Endothelial cell of hepatic sinusoid (primary cell): ENCODE measurements around the gene WASF2.

Experiments used
- in situ Hi-C: cut with HindIII; loops from 2 replicates; pipeline ENCODE4 v1.10.0; 2017; ENCODE audit warnings: low sequenced_read_pairs

The WASF2 gene

GRCh38 chr1:27361553-27361952 lies 128.4 kb downstream of the WASF2 start:
- in situ Hi-C loops: no loop called here

- in situ Hi-C loops: no loop called here
These were observed 128.9 kb downstream of the WASF2 start for GRCh38 chr1:27361044-27361402.

- in situ Hi-C loops: no loop called here
These were observed 129.6 kb downstream of the WASF2 start for GRCh38 chr1:27360159-27361043.

DNA sequence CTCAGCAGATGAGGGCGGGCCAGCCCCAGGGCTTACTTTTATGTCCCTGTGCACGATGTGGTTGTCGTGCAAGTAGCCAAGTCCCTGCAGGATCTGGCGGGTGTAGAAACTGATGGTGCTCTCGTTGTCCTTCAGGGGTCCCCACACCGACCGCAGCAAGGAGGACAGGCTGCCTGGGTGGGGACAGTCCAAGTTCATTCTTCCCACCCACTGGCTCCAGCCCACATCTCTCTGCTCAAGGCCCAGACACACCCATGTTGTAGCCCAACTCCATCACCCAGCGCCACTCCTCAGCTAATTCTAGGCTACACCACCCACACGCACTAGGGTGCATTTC lies 130.2 kb downstream of the WASF2 start:
- in situ Hi-C loops: no loop called here

DNA sequence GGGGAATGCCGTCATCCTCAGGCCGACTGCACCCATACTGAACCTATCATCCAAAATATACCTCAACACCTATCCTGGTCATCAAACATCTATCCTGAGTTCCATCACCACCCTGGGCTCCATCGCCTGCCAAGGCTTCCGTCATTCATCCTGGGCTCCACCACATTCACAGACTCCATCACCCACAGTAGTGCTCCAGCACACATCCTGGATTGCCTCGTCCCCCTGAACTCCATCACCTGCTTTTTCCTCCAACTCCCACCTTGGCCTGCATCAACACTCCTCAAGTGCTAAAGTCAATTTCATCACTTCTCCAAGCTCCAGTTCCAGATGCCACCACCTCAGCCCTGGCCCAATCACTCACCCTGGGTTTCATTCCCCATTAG lies 131.0 kb downstream of the WASF2 start:
- in situ Hi-C loops: no loop called here

GRCh38 chr1:27358038-27358927 lies 131.7 kb downstream of the WASF2 start:
- in situ Hi-C loops: no loop called here

DNA sequence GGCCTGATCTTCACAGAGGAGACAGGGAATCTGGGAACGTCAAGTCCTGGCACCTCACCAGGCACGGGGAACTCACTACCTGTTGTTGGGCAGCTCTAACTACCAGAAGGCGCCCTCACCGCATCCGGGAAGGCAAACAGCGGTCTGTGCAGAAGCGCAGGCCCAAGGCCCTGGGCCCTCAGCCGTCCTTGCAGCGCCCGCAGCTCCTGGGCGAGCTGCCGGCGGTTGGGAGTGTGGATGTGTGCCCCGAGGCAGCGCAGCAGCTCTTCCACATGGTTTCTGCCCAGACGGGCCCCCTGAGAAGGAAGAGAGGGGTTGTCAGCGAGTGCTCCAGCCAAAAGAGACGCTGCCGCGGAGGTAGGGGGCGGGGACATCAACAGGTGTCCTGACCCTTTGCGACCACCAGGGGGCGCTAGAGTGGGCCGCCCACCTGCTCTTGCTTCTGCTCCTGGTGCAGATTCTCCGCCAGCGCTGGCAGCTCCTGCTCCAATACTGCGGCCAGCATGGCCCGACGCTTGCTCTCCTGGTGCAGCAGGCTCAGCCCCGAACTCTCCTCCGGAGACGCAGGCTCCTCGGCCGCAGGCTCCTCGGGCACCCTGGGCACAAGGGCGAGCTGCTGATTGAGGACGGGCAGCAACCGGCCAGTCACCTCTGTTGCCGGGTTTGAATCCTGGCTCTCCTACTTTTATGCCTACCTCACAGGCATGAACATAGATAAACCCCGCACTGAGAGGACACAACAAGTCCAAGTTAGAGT lies 132.5 kb downstream of the WASF2 start:
- in situ Hi-C loops: no loop called here

DNA sequence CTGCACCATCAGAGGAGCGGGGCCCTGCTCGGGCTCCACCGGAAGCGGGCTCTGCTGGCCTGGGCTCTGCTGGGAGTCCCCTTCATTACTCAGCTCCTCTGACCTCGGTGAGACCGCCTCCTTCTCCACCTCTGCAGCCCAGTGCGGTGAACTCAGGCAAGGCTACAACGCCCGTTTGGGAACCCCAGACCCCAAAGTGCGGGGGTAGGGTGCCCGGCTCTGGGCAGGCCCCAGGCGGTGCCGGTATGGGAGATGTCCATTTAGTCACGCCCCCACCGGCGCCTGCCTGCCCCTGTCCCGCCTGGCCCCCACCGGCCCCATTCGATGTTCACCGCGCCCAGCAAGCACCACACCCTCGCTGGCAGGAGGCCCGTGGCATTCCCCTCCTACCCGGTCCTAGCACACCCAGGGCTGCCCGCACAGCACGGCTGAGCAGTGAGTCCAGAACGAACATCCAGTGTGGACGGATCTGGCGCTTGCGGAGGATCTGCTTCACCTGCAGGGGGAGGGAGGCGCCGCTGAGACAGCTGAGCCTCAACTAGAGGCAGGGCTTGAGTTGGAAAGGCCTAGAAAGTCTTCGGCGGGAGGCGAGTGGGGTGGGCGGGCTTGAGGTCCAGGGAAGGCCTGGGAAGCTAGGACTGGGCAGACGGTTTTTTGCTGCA lies 133.2 kb downstream of the WASF2 start:
- in situ Hi-C loops: no loop called here

DNA sequence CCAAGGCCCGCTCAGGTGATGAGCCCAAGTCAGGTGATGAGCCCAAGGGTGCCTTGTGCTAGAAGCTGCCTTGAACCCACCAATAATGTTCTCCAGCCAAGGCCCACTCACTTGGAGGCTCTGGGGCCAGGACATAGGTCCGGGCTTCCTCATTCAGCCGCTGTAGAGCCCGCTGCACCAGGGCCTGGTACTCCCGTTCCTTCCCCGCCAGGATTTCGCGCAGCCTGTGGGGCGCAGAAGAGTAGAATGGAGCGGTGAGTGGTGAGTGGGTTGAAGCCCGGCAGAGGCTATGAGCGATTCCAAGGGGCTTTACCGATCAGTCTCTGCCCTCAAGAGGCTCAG lies 133.7 kb downstream of the WASF2 start:
- in situ Hi-C loops: no loop called here

- in situ Hi-C loops: no loop called here
These were observed 134.3 kb downstream of the WASF2 start for GRCh38 chr1:27355683-27356082.
